Umbilical cord (tissue), 2 donors: Measurements from ENCODE around the gene PSMD5. TPM values are rescaled to one million over a fixed set of nuclear protein-coding genes. Genes with fewer than 3 reads are reported as not detected.
"Not testable (repeated sequence)": the region's sequence is repeated elsewhere in the genome, so short reads cannot be mapped to it uniquely, and the experiment has no call there.

Experiments
- DNase-seq: peaks from one replicate; pipeline ENCODE4 v3.0.0-alpha.2; 2015; ENCODE audit warnings: low spot score
- total RNA-seq: library from RNA; depleted of rRNA; stranded (reverse); fragments of >200 nt; gene quantifications from one replicate; pipeline ENCODE4 v1.2.3, GENCODE V29; 2014; ENCODE audit warnings: low replicate concordance; ENCODE audit not compliant: insufficient read depth

The PSMD5 gene
- total RNA-seq, 1 donor from 2014 or later: 57.8 TPM

DNA sequence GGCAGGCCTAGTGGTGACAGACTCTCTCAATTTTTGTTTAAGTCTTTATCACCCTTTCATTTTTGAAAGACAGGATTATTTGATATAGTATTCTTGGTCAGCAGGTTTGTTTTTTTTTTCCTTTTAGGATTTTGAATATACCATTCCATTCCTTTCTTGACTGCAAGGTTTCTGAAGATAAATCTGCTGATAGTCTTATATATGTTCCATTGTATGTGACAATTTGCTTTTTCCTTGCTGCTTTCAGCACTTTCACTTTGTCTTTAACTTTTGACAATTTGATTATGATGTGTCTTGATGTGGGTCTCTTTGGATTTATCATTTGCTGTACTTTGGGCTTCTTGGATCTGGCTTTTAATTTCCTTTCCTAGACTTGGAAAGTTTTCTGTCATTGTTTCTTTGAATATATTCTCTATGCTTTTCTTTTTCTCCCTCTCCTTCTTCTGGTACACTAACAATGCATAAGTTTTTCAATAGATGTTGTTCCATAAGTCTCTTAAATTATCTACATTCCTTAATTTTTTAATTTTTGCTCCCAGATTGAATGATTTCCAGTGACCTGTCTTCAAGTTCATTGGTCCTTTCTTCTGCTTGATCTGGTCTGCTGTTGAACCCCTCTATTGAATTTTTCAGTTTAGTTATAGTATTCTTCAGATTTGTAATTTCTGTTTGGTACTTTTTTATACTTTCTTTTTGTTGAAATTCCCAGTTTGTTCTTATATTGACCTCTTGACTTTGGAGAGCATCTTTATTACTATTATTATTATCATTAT lies 34.9 kb downstream of the PSMD5 start:
- DNase-seq: no peak

DNA sequence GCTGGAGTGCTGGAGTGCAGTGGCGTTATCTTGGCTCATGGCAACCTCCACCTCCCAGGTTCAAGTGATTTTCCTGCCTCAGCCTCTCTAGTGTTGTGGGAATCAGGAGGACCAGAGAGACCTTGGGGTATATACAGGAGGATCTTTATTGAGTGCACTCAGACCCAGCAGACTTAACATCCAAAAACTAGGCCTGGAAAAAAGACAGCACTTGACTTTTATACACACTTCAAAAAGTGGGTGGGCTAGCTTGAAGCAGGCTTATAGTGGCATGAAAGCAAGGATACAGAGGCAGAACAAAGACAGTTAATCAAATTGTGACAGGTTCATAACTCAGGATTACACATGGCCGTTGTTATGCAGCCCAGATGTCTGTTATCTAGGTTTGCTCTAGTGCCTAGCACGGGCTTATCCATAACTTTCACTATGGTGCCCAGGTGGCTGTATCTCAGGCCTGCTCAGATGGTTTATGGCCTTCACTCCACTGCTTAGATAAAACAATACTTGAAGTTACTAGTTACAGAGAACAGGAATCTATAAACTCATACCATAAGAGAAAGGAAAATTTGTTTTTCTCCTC lies 37.8 kb downstream of the PSMD5 start:
- DNase-seq: not testable (repeated sequence)

GRCh38 chr9:120801441-120801840 lies 41.3 kb downstream of the PSMD5 start:
- DNase-seq: no peak

DNA sequence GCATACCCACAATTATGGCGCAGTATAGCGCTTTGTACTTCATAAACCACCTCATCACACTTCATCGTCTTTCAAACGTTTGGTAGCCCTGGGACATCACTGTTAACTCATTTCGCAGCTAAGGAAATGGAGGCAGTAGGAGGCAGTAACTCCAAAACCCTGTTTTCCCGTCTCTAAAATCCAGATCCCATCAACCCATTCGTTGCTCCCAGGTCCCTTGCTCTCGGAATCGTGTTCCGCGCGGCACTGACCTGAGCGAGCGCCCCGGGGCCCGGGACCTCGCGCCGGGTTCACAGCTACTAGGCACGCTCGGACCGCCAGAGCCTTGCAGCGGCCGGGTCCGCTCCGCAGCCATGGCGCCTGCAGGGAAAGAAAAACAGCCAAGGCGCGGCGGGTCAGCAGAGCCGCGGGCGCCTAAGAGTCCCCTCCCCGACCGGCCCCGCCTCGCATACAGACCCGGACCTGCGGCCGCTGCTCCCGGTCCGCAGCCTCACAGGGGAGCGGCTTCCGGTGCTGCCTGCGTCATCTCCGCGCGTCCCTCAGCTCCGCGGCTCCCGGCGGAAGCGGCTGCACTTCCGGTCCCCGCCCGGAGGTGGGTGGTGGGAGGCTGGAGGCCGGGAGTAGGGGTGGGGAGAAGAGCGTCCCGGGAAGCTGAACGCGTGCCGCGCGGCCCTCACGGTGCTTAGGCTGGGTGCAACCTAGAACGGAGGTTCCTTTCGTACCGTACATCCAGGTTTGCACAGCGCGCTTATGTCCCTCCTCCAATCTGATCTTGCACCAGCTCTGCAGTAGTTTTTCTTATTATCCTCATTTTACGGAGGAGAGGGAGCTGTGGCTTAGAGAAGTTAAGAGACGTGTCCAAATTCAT lies 49.6 kb downstream of the PSMD5 start, which contains the start of gene FBXW2:
Gene FBXW2 (minus strand): TSS at position 519 of the 868 bp plus-strand sequence. CDS start 5,158 bp downstream, outside the sequence.
- DNase-seq: peak; percentile 94

GRCh38 chr9:120791161-120791560 lies 51.6 kb downstream of the PSMD5 start:
- no peak for DNase-seq

GRCh38 chr9:120787933-120788332 lies 54.8 kb downstream of the PSMD5 start:
- no peak for DNase-seq

DNA sequence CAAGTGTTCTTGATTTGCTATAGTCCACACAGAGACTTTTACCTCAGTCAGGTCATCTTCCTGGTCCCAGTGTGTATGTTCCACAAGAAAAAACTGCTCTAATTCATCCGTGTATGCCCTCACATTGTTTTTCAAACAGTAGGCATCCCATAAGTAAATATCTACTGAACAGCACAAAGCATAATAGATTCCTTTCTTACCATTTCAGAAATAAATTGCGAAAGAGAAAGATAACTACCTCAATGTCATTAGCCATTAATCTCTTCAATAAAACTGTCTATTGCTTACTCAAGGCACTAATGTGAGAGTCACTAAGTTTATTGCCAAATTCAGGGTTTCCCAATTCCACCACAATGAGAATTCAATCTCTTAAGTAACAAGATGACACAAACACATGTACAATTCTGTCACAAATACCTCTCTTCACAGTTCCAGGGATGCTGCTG lies 59.1 kb downstream of the PSMD5 start:
- no peak for DNase-seq

DNA sequence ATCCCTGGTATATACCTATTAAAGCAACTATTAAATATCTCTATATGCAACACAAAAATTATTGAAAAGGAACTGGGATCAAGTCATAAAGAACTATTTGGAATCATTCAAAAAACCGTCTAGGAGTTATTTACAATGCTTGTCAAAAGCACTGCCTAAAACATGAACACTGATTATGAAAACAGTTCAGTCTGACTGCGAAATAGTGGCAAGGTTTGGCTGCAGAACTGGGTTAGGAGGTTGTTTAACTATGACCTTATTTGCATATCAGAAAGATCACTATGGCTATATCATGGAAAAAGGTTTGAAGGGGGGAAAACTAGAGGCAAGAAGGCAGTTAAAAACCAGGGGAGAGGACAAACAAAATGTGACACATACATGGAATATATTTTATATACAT lies 61.5 kb downstream of the PSMD5 start:
- no peak for DNase-seq

GRCh38 chr9:120780367-120780766 lies 62.4 kb downstream of the PSMD5 start:
- DNase-seq: no peak

DNA sequence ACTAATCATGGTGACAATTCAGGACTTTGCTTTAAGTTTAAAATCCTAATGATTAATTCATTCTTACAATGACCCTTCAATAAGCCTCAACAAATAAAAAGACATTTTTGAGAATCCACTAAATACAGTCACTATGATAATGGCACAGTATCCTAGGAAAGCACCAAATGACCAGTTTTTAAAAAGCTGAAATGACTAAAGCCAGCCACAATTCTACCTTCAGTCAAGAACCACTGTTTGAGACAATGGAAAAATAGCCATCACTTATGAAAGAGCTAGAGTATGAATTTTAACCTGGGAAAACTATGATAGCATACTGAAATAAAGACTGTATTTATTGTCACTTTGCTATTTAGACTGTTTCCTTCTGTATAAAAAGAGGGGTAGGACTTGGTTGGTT lies 63.5 kb downstream of the PSMD5 start:
- no peak for DNase-seq

DNA sequence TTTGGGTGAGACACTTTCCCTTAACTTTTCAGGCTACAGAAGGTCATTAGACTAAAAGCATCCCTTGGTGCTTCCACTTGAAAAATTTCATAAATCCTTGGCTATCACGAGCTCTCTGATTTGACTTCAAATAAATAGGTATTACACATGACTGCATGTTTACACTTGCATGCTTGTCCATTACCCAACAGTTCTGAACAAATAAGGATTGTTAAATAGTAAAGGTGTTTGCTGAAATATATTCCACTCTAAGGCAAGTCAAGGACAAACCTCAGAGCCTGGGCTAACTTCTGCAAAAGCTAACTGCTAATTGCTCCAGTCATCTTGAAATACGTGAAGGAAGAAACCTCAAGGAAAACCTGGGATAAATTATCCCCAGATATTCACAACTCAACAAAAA lies 64.0 kb downstream of the PSMD5 start:
- DNase-seq: no peak

- DNase-seq: no peak
Measured at GRCh38 chr9:120777229-120777628, 65.5 kb downstream of the PSMD5 start.

- DNase-seq: no peak
Measured at GRCh38 chr9:120776788-120777187, 65.9 kb downstream of the PSMD5 start.

GRCh38 chr9:120775859-120776258 lies 66.9 kb downstream of the PSMD5 start:
- DNase-seq: no peak

DNA sequence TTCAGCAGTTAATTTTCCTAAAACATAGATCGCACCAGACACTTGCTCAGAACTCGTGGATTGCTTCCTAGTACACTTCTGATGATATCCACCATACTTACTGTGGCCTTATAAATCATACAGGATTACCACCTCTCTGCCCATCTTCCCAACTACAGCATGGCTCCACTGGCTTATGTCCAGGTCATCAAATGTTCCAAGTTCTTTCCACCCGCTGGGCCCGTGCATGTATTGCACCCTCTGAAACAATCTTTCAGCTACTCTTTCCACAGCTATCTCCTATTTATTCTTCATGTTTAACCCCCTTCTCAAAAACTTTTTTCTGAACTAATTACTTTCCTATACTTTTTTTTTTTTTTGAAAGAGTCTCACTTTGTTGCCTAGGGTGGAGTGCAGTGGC lies 68.0 kb downstream of the PSMD5 start:
- no peak for DNase-seq

- DNase-seq: no peak
Measured at GRCh38 chr9:120773256-120773655, 69.5 kb downstream of the PSMD5 start.

DNA sequence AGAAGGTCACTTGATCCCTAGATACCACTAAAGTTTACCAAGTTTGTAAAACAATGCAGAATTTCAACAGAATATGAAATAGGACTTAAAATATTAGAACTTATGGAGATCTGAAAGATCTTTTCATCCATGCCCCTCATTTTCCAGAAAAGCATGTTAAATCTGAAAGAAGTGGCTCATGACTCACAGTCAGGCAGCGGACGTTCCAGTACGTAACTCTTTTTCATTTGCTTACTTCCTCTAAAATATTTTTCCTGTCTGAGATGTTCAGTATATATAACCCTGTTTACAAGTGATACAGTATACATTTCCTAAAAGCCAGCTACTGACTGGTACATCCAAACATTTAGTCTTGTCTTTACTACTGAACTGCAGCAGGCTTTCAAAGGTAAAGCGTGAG lies 71.8 kb downstream of the PSMD5 start:
- DNase-seq: no peak

DNA sequence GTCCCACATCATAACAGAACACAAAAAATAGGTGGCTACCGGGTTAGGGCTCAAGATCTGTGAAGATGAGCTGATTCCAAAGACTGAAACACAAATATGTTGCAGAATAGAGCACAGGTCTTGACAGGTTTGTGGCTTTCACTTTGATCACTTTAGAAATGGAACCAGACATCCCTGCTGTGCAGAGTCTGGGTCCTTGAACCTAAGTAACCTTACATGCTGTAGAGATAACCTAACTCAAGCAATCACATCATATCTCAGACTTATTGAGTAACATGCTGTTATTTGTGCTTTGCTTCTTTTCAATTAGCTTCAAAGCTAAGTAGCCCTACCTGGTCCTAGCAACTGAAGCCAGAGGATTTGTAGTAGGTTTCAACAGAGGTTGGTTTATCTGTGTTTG lies 73.8 kb downstream of the PSMD5 start:
- DNase-seq: no peak

DNA sequence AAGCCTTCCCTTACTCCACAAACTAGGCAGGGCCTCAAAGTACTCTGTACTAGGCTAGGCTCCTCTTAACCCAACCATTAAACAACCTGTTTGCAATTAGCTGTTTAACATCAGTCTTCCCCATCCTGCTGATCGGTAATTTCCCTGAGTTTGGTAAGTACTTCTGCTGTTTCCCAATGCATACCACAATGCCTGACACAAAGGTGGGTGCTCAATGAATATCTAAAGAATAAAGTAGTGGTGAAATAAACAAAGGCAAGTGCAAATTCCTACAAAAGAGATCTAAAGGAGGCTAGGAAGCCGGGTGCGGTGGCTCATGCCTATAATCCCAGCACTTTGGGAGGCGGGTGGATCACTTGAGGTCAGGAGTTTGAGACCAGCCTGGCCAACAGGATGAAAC lies 74.5 kb downstream of the PSMD5 start:
- no peak for DNase-seq

DNA sequence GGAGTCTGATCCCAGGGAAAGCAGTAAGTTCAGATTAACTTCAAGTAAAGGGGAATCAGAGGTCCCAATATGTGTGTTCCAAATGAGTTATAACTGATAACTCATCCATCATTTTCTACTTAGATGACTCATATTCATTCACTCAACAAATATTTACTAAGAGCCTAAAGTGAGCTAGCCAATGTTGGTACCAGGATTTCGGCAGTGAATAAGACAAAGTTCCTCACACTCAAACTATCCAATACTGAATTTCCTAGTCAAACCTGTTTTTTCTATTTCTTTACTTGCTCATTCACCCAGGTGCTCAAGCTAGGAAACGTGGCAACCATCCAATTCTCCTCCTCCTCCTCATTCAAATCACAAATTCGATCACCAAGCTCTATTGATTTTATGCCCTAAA lies 75.3 kb downstream of the PSMD5 start:
- no peak for DNase-seq
